Thyroid gland (tissue), 4 donors: ENCODE results near the gene RNF214. TPM values are rescaled to one million over a fixed set of nuclear protein-coding genes. Genes with fewer than 3 reads are reported as not detected.
"Not testable (repeated sequence)": the region's sequence is repeated elsewhere in the genome, so short reads cannot be mapped to it uniquely, and the experiment has no call there.

Source experiments
- DNase-seq, 2 donors: peaks; one replicate each; pipeline ENCODE4 v3.0.0-alpha.2; 2019
- H3K27ac ChIP-seq, 3 donors: fragments of 200-600 bp; sonication (generic); 1 replicate in 2 of 3; 2 replicates in 1 of 3; pipeline ENCODE4 v1.5.1; 2016 to 2019; ENCODE audit warnings: mild to moderate bottlenecking in 1 of 3, moderate library complexity in 1 of 3
- H3K27me3 ChIP-seq: fragments of 200-600 bp; sonication (generic); one replicate; pipeline ENCODE4 v1.5.1; 2019
- H3K36me3 ChIP-seq, 2 donors: fragments of 200-600 bp; sonication (generic); one replicate each; pipeline ENCODE4 v1.5.1; 2016 to 2019
- H3K4me1 ChIP-seq, 2 donors: fragments of 200-600 bp; sonication (generic); one replicate each; pipeline ENCODE4 v1.5.1; 2017 to 2019
- H3K4me3 ChIP-seq, 3 donors: fragments of 200-600 bp; sonication (generic); replicated peaks in 1 of 3; 1 replicate in 2 of 3; 2 replicates in 1 of 3; pipeline ENCODE4 v1.5.1; 2016; ENCODE audit warnings: mild to moderate bottlenecking in 1 of 3
- H3K9me3 ChIP-seq: fragments of 200-600 bp; sonication (generic); one replicate; pipeline ENCODE4 v1.5.1; 2017
- CTCF ChIP-seq, 6 experiments: fragments of 200-600 bp in 3 of 6; fragments of 450-650 bp in 3 of 6; sonication (generic) in 3 of 6; IDR thresholded peaks; one replicate each; pipeline ENCODE4 v1.5.1; 2016 to 2019; ENCODE audit warnings: antibody characterized with exemption in 6 of 6, mild to moderate bottlenecking in 2 of 6, inconsistent platforms in 1 of 6, moderate library complexity in 1 of 6
- POLR2A ChIP-seq, 2 donors: fragments of 450-650 bp; IDR thresholded peaks; one replicate each; pipeline ENCODE4 v1.6.1; 2017; ENCODE audit warnings: antibody characterized with exemption in 2 of 2, mild to moderate bottlenecking in 2 of 2, moderate library complexity in 1 of 2
- WGBS, 2 donors: methylation state at CpG; one replicate each; pipeline ENCODE4 v1.1.5; 2017; 5-methylcytosine and 5-hydroxymethylcytosine counted together
- intact Hi-C: fragments of 100-400 bp; cut with DNase I; formaldehyde crosslinking; loops from one replicate; pipeline ENCODE4 v1.15.1; 2023
- total RNA-seq, 4 donors: library from RNA; depleted of rRNA; stranded (reverse); fragments of >200 nt; gene quantifications; one replicate each; pipeline ENCODE4 v1.2.3, GENCODE V29; 2016

Gene RNF214
- total RNA-seq, 4 donors from 2014 or later: 17.4 to 22.8 (median 20.0) TPM

GRCh38 chr11:117256573-117256972 lies 24.1 kb downstream of the RNF214 start:
- WGBS, 2 donors: 46 to 97% methylated on average over 2 of the region's 2 CpGs
- intact Hi-C loops: no loop called here
- no peaks in the 10 kb centered on the region for H3K27me3 ChIP-seq
- TF ChIP-seq POLR2A (IDR thresholded peaks at IDR 0.05) (no peak), CTCF (IDR thresholded peaks at IDR 0.05) (no peak)
- peaks cover 0 to 3% of the 10 kb centered on the region in 2 donors for H3K36me3 ChIP-seq
- H3K9me3 ChIP-seq: no peaks in the 10 kb centered on the region
- H3K4me1 ChIP-seq: peaks cover 0 to 10% of the 10 kb centered on the region in 2 donors
- H3K27ac ChIP-seq: no peak overlapping the region
- no peak for DNase-seq
- H3K4me3 ChIP-seq: no peak overlapping the region

GRCh38 chr11:117258576-117258975 lies 26.1 kb downstream of the RNF214 start:
- H3K9me3 ChIP-seq: no peaks in the 10 kb centered on the region
- H3K4me1 ChIP-seq: peaks cover 0 to 10% of the 10 kb centered on the region in 2 donors
- intact Hi-C loops: no loop called here
- WGBS, 2 donors: 74 to 95% methylated on average over 2 of the region's 2 CpGs
- DNase-seq: no peak
- TF ChIP-seq CTCF (IDR thresholded peaks at IDR 0.05): no peak
- no peak for TF ChIP-seq POLR2A (IDR thresholded peaks at IDR 0.05)
- H3K27me3 ChIP-seq: no peaks in the 10 kb centered on the region
- no peak overlapping the region for H3K27ac ChIP-seq
- H3K36me3 ChIP-seq: no peaks in the 10 kb centered on the region
- no peak overlapping the region for H3K4me3 ChIP-seq

GRCh38 chr11:117259417-117259816 lies 26.9 kb downstream of the RNF214 start:
- no peak overlapping the region for H3K4me3 ChIP-seq
- H3K27me3 ChIP-seq: no peaks in the 10 kb centered on the region
- WGBS, 2 donors: 80 to 83% methylated on average over 1 of the region's 1 CpG
- H3K4me1 ChIP-seq: peaks cover 0 to 10% of the 10 kb centered on the region in 2 donors
- H3K36me3 ChIP-seq: no peaks in the 10 kb centered on the region
- H3K9me3 ChIP-seq: no peaks in the 10 kb centered on the region
- intact Hi-C loops: no loop called here
- DNase-seq: no peak
- H3K27ac ChIP-seq: no peak overlapping the region
- TF ChIP-seq CTCF (IDR thresholded peaks at IDR 0.05) (no peak), POLR2A (IDR thresholded peaks at IDR 0.05) (no peak)

GRCh38 chr11:117264624-117265323 lies 32.3 kb downstream of the RNF214 start:
- H3K9me3 ChIP-seq, H3K4me3 ChIP-seq, H3K36me3 ChIP-seq, H3K27ac ChIP-seq, DNase-seq, H3K4me1 ChIP-seq, H3K27me3 ChIP-seq, intact Hi-C loops: not testable (repeated sequence)
- 95 to 98% methylated on average over 7 of the region's 7 CpGs for WGBS, 2 donors

- Histone ChIP-seq H3K4me1 (no peaks in the 10 kb centered on the region), H3K27me3 (no peaks in the 10 kb centered on the region), H3K36me3 (peaks cover 0 to 4% of the 10 kb centered on the region in 2 donors), H3K4me3 (no peak overlapping the region), H3K9me3 (no peaks in the 10 kb centered on the region), H3K27ac (no peak overlapping the region)
- intact Hi-C loops: no loop called here
- 82 to 85% methylated on average over 2 of the region's 2 CpGs for WGBS, 2 donors
- DNase-seq: no peak
- TF ChIP-seq POLR2A (IDR thresholded peaks at IDR 0.05) (no peak), CTCF (IDR thresholded peaks at IDR 0.05) (no peak)
These were observed 33.3 kb downstream of the RNF214 start for GRCh38 chr11:117265745-117266144.
